Sigmoid colon (tissue), 4 donors: ENCODE measurements around the gene BRINP1.

Experiments used
- POLR2A ChIP-seq, 2 donors: fragments of 450-650 bp; IDR thresholded peaks; one replicate each; pipeline ENCODE4 v1.6.1; 2016; ENCODE audit warnings: antibody characterized with exemption in 2 of 2, mild to moderate bottlenecking in 2 of 2, moderate library complexity in 2 of 2
- POLR2AphosphoS5 ChIP-seq, 4 donors: sonication (generic); formaldehyde crosslinking; IDR thresholded peaks; one replicate each; pipeline ENCODE4 v1.6.1; 2017; ENCODE audit warnings: antibody characterized with exemption in 4 of 4

- TF ChIP-seq POLR2A (IDR thresholded peaks at IDR 0.05) (no peak), POLR2AphosphoS5 (IDR thresholded peaks at IDR 0.05) (no peak)
These were observed 588 bp upstream of the BRINP1 start for GRCh38 chr9:119369680-119370366.
